Neutrophil (primary cell): ENCODE data around the gene DPP8.
"Not testable (repeated sequence)": the region's sequence is repeated elsewhere in the genome, so short reads cannot be mapped to it uniquely, and the experiment has no call there.

ENCODE experiments used
- H3K27ac ChIP-seq: fragments of 200-600 bp; sonication (generic); 2 replicates; pipeline ENCODE4 v1.5.1; 2016; ENCODE audit warnings: mild to moderate bottlenecking, moderate library complexity
- H3K27me3 ChIP-seq: fragments of 200-600 bp; sonication (generic); 2 replicates; pipeline ENCODE4 v1.6.0; 2016; ENCODE audit warnings: mild to moderate bottlenecking
- H3K36me3 ChIP-seq: fragments of 200-600 bp; sonication (generic); 2 replicates; pipeline ENCODE4 v1.5.1; 2017
- H3K4me1 ChIP-seq, 2 experiments: fragments of 200-600 bp in 1 of 2; sonication (generic) in 1 of 2; 1 replicate in 1 of 2; 2 replicates in 1 of 2; pipeline versions ENCODE4 v1.5.1 to v1.6.1; 2013 to 2016; ENCODE audit warnings: low read depth in 1 of 2, low read length in 1 of 2, mild to moderate bottlenecking in 1 of 2, moderate library complexity in 1 of 2; ENCODE audit not compliant: control insufficient read depth in 1 of 2, insufficient read depth in 1 of 2
- H3K4me3 ChIP-seq, 2 experiments: fragments of 200-600 bp in 1 of 2; sonication (generic) in 1 of 2; 1 replicate in 1 of 2; 2 replicates in 1 of 2; pipeline ENCODE4 v1.5.1; 2013 to 2016; ENCODE audit warnings: low read depth in 1 of 2, low read length in 1 of 2, mild to moderate bottlenecking in 1 of 2, moderate library complexity in 1 of 2
- H3K9me3 ChIP-seq: fragments of 200-600 bp; sonication (generic); 2 replicates; pipeline ENCODE4 v1.5.1; 2016
- CTCF ChIP-seq: fragments of 200-600 bp; sonication (generic); IDR thresholded peaks from 2 replicates; pipeline ENCODE4 v1.5.1; 2016; ENCODE audit warnings: antibody characterized with exemption

DPP8 gene

GRCh38 chr15:65401611-65402240 is 115.8 kb downstream of the DPP8 start:
- no peak overlapping the region for H3K27ac ChIP-seq
- H3K27me3 ChIP-seq, result peaks cover 66% of the 10 kb centered on the region
- H3K4me3 ChIP-seq, result no peak overlapping the region
- no peaks in the 10 kb centered on the region for H3K36me3 ChIP-seq
- no peaks in the 10 kb centered on the region for H3K4me1 ChIP-seq
- TF ChIP-seq CTCF, result no peak
- no peaks in the 10 kb centered on the region for H3K9me3 ChIP-seq

- Histone ChIP-seq H3K27ac (no peak overlapping the region), H3K4me1 (no peaks in the 10 kb centered on the region), H3K27me3 (peaks cover 67% of the 10 kb centered on the region), H3K4me3 (no peak overlapping the region), H3K9me3 (no peaks in the 10 kb centered on the region), H3K36me3 (no peaks in the 10 kb centered on the region)
- TF ChIP-seq CTCF, result no peak
These were observed 116.5 kb downstream of the DPP8 start for GRCh38 chr15:65400760-65401610.

GRCh38 chr15:65399997-65400396 is 117.5 kb downstream of the DPP8 start:
- no peak for TF ChIP-seq CTCF
- H3K27me3 ChIP-seq, result peaks cover 76% of the 10 kb centered on the region
- no peaks in the 10 kb centered on the region for H3K36me3 ChIP-seq
- no peak overlapping the region for H3K27ac ChIP-seq
- no peaks in the 10 kb centered on the region for H3K4me1 ChIP-seq
- no peak overlapping the region for H3K4me3 ChIP-seq
- H3K9me3 ChIP-seq, result no peaks in the 10 kb centered on the region

GRCh38 chr15:65399001-65399706 is 118.3 kb downstream of the DPP8 start:
- Histone ChIP-seq H3K36me3 (no peaks in the 10 kb centered on the region), H3K27me3 (peaks cover 85% of the 10 kb centered on the region)
- no peak for TF ChIP-seq CTCF

GRCh38 chr15:65398486-65398885 is 119.0 kb downstream of the DPP8 start:
- H3K27me3 ChIP-seq, result peaks cover 87% of the 10 kb centered on the region
- H3K4me1 ChIP-seq, H3K9me3 ChIP-seq, H3K27ac ChIP-seq, H3K36me3 ChIP-seq, H3K4me3 ChIP-seq: not testable (repeated sequence)

More at GRCh38 chr15:65399001-65399706, 118.3 kb downstream of the DPP8 start:
- Histone ChIP-seq H3K4me3 (no peak overlapping the region), H3K9me3 (no peaks in the 10 kb centered on the region), H3K27ac (no peak overlapping the region), H3K4me1 (no peaks in the 10 kb centered on the region)

- Histone ChIP-seq H3K27me3 (peaks cover 96% of the 10 kb centered on the region), H3K9me3 (no peaks in the 10 kb centered on the region), H3K4me3 (no peak overlapping the region), H3K36me3 (no peaks in the 10 kb centered on the region), H3K27ac (no peak overlapping the region), H3K4me1 (no peaks in the 10 kb centered on the region)
- TF ChIP-seq CTCF, result no peak
These were observed 120.5 kb downstream of the DPP8 start for GRCh38 chr15:65396965-65397317.
